CMK (cell line): ENCODE results near the gene FMNL2.

ENCODE experiments used
- DNase-seq: peaks from one replicate; pipeline ENCODE4 v3.0.0-alpha.2; 2010; ENCODE audit warnings: low read depth

FMNL2 gene

GRCh38 chr2:152523091-152523490 lies 188.1 kb downstream of the FMNL2 start:
- DNase-seq, result no peak

- no peak for DNase-seq
These were observed 190.4 kb downstream of the FMNL2 start for GRCh38 chr2:152525277-152525838.

- DNase-seq, result no peak
These were observed 194.6 kb downstream of the FMNL2 start for GRCh38 chr2:152529420-152530115.

GRCh38 chr2:152532241-152532640 lies 197.3 kb downstream of the FMNL2 start:
- no peak for DNase-seq

- DNase-seq, result no peak
These were observed 199.6 kb downstream of the FMNL2 start for GRCh38 chr2:152534460-152535135.

- DNase-seq, result no peak
These were observed 202.2 kb downstream of the FMNL2 start for GRCh38 chr2:152537081-152537651.

GRCh38 chr2:152539424-152539823 lies 204.4 kb downstream of the FMNL2 start:
- DNase-seq, result no peak

- DNase-seq, result no peak
These were observed 206.7 kb downstream of the FMNL2 start for GRCh38 chr2:152541712-152542111.

- DNase-seq, result no peak
These were observed 207.5 kb downstream of the FMNL2 start for GRCh38 chr2:152542337-152542994.

GRCh38 chr2:152542995-152543481 lies 208.1 kb downstream of the FMNL2 start:
- DNase-seq, result no peak

- no peak for DNase-seq
These were observed 208.7 kb downstream of the FMNL2 start for GRCh38 chr2:152543717-152544116.

- no peak for DNase-seq
These were observed 209.7 kb downstream of the FMNL2 start for GRCh38 chr2:152544638-152545037.

GRCh38 chr2:152546230-152546837 lies 211.4 kb downstream of the FMNL2 start:
- no peak for DNase-seq

- DNase-seq, result no peak
These were observed 213.3 kb downstream of the FMNL2 start for GRCh38 chr2:152548111-152548875.

- DNase-seq, result no peak
These were observed 214.0 kb downstream of the FMNL2 start for GRCh38 chr2:152548996-152549395.

GRCh38 chr2:152549423-152549822 lies 214.4 kb downstream of the FMNL2 start:
- DNase-seq, result no peak

GRCh38 chr2:152550386-152550785 lies 215.4 kb downstream of the FMNL2 start:
- no peak for DNase-seq

GRCh38 chr2:152552888-152553287 lies 217.9 kb downstream of the FMNL2 start:
- no peak for DNase-seq

- DNase-seq, result no peak
These were observed 218.5 kb downstream of the FMNL2 start for GRCh38 chr2:152553518-152553917.

GRCh38 chr2:152555048-152555447 lies 220.1 kb downstream of the FMNL2 start:
- no peak for DNase-seq

GRCh38 chr2:152556506-152556905 lies 221.5 kb downstream of the FMNL2 start:
- no peak for DNase-seq
